HG03139 (cell line): ENCODE data around the gene CSDE1.
"Not testable (repeated sequence)": the region's sequence is repeated elsewhere in the genome, so short reads cannot be mapped to it uniquely, and the experiment has no call there.

Experiments used
- ATAC-seq: cut with Tn5 transposase; IDR thresholded peaks from one replicate; pipeline ENCODE4 v1.9.1; 2021; ENCODE audit not compliant: unreplicated experiment

The CSDE1 gene

DNA sequence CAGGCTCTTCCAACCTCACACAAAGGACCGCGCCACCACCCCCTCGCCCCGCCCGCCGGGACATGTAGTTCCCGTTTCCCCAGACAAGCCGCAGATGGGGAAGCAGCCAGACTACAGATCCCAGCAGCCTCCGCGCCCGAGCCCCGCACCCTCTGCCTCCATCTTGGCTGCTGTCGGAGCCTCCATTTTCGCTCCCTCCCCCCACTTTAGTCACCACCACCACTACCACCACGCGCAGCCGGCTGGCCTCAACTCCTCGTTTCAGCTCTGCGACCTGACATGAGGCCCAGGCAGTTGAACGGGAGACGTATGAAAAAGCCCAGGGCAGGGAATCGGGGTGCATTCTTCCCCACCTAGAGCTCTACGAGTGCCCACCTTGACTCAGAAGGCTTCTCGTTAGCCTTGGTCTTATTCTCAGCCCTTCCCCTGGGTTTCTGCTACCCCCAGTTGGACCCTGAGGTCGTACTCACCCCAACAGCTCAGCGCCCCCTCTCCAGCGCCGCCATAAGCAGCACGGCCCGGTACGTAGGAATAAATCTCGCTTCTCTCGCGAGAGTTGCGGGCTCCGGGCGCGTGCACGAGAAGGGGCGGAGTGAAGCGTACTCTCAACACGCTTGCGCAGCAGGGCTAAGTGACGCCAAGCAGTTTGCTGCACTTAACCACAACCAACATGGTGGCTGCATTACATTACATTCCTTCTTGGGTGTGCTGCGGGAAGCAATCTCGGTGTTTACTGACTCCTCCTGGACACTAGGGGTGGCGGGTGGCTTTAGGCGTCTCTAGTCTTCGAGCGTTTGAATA lies at the start of gene CSDE1:
CSDE1 (minus strand) TSS at position 530 of the 801 bp plus-strand sequence. CDS start 18,094 bp downstream, outside the sequence.
- peak; percentile 81 for ATAC-seq

DNA sequence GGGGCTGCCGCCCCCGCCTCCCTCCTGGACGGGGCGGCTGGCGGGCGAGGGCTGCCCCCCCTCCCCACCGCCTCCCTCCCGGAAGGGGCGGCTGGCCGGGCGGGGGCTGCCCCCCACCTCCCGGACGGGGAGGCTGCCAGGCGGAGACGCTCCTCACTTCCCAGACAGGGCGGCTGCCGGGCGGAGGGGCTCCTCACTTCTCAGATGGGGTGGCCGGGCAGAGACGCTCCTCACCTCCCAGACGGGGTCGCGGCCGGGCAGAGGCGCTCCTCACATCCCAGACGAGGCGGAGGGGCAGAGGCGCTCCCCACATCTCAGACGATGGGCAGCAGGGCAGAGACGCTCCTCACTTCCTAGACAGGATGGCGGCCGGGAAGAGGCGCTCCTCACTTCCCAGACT lies 46.7 kb upstream of the CSDE1 start:
- not testable (repeated sequence) for ATAC-seq

DNA sequence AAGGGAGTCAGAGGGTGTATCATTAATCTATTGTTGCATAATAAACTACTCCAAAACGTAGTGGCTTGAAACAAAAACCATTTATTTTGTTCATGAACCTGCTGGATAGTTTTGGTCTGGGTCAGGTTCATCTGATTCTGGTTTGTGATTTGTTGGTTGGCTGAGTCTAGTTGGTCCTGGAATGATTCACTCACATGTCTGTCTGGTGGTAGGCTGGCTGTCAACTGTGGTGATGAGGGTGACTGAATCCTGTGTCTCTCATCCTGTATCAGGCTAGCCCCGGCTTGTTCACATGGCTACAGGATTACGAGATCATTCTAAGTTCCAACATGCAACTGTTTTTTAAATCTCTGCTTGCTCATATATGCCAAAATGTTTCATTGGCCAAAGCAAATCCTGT lies 45.2 kb upstream of the CSDE1 start:
- peak; percentile 68 for ATAC-seq

DNA sequence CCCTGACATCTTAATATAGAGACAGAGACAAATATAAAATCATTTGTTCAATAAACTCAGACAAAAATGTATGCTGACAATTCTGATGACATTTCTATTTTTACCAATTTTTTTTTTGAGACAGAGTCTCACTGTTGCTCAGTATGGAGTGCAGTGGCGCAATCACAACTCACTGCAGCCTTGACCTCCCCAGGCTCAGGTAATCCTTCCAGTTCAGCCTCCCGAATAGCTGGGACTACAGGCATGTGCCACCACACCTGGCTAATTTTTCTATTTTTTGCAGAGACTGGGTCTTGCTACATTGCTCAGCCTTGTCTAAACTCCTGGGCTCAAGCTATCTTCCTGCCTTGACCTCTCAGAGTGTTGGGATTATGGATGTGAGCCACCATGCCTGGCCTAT lies 36.3 kb upstream of the CSDE1 start:
- no peak for ATAC-seq

DNA sequence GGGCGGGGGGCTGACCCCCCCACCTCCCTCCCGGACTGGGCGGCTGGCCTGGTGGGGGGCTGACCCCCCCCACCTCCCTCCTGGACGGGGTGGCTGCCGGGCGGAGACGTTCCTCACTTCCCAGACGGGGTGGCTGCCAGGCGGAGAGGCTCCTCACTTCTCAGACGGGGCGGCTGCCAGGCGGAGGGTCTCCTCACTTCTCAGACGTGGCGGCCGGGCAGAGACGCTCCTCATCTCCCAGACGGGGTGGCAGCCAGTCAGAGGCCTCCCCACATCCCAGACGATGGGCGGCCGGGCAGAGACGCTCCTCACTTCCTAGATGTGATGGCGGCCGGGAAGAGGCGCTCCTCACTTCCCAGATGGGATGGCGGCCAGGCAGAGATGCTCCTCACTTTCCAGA lies 32.8 kb upstream of the CSDE1 start:
- not testable (repeated sequence) for ATAC-seq

DNA sequence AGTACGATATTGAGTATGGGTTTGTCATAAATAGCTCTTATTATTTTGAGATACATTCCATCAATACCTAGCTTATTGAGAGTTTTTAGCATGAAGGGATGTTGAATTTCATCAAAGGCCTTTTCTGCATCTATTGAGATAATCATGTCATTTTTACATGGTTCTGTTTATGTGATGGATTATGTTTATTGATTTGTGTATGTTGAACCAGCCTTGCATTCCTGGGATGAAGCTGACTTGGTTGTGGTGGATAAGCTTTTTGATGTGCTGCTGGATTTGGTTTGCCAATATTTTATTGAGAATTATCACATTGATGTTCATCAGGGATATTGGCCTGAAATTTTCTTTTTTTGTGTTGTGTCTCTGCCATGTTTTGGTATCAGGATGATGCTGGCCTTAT lies 28.7 kb upstream of the CSDE1 start:
- not testable (repeated sequence) for ATAC-seq

DNA sequence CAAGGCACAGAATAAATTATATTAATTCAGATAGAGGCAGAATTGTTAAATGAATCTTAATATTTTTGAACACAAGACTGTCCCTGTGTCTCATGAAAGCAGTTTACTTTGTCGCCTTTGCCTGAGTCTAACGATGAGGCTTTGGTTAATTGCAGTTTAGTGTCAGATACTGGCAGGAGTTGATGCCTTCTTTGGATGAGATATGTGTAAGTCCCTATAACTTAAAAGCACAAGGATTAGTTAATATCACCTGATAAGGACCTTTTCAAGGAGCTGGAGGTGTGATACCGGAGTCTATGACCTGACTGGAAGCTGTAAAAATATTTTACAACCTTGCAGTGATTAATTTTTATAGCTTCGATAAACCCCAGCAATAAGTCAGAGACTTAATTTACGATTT lies 24.7 kb upstream of the CSDE1 start:
- no peak for ATAC-seq

DNA sequence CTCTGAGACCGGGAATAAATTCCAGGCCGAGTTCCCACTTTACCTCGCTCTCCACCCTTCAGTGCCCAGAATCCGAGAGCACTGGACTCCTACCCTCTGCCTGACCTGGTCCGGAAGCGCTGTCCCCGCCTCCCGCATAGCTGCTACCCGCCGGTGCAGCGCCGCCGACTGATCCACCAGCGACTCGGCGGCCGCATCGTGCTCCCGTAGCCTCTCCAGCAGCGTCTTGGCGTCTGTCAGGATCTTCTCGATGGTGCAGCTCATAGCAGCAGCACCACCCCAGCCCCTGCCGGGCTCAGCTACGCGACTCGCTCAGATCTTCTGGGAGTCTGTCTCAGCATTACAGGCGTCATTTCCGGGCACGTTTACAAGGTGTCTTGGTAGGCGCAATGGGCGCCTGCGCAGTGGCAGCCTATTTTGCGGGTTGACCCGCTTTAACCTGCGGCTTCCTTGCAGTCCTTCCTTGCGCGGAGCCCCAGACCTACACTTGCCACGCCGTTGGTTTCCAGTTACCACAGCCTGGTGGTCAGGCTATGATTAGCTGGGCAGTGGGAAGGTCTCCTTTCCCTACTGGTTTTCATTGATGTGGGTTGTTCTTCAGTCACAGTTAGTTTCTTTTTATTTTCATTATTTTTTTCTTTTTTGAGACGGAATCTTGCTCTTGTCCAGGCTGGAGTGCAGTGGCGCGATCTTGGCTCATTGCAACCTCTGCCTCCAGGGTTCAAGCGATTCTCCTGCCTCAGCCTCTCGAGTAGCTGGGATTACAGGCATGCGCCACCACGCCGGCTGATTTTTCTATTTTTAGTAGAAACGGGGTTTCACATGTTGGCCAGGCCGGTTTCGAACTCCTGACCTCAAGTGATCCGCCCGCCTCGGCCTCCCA lies 22.8 kb upstream of the CSDE1 start, which contains the start of gene SIKE1:
SIKE1 (minus strand) TSS at position 342 of the 883 bp plus-strand sequence; CDS start at position 264, 78 bp downstream.
- peak; percentile 97 for ATAC-seq

DNA sequence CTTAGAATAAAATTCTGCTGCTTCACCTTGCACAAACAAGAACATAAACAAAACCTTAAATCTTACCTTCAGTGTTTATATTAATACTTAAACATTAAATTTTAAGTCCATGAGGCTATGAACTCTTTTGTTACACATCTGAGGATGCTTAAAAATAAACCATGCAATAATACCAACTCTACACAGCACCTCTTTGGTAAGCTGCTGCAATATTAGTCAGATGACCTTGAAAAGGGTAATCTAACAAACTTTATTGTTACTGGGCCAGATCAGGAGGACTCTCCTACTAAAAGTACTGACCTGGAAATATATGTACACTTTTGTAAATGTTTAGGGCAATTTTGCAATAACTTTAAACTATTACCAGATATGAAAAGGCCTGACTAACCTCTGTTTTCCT lies 21.9 kb upstream of the CSDE1 start:
- no peak for ATAC-seq

DNA sequence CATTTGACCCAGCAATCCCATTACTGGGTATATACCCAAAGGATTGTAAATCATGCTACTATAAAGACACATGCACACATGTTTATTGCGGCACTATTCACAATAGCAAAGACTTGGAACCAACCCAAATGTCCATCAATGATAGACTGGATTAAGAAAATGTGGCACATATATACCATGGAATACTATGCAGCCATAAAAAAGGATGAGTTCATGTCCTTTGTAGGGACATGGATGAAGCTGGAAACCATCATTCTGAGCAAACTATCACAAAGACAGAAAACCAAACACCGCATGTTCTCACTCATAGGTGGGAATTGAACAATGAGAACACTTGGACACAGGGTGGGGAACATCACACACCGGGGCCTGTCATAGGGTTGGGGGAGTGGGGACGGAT lies 18.9 kb upstream of the CSDE1 start:
- not testable (repeated sequence) for ATAC-seq

DNA sequence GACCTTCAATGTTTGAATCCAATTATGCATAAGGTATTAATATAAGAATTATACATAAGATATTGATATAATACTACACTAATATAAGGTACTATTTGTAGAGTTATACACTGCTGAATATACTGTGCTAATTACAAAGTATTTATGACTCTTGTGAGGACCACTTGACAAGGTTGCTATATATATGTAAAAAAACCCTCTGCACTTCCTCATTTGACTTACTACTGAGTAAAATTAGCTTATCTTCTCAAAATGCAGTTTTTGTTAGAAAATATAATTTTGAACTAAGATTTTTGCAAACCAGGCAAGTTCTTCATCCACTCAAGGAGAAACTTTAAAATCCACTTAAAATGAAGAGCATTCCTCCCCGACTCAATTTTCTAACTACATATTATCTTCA lies 14.2 kb upstream of the CSDE1 start:
- no peak for ATAC-seq

DNA sequence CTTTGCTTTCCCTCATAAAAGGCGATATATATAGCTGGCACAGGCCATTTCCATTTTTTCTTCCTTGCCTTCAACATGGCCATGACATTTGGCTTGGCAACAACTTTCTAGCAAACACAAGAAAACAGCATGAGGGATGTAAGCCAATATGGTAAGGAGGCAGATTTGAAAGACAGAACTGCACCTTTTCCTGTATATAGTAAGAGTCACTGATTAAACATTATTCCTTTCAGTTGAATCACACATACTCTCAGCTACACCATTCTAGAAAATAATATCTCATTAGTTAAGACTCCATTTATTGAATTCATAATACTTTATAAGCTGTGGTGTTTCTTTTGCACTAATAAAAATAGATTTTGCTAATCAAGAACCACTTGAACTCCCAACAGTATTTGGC lies 13.2 kb upstream of the CSDE1 start:
- ATAC-seq = no peak

DNA sequence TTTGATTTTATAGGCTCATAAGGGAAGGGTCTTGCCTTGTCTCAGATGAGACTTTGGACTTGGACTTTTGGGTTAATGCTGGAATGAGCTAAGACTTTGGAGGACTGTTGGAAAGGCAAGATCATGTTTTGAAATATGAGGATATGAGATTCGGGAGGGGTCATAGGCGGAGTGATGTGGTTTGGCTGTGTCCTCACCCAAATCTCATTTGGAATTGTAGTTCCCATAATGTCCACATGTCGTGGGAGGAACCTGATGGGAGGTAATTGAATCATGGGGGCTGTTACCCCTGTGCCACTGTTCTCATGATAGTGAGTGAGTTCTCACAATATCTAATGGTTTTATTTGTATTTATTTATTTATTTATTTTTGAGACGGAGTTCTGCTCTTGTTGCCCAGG lies 6.9 kb upstream of the CSDE1 start:
- ATAC-seq = no peak

DNA sequence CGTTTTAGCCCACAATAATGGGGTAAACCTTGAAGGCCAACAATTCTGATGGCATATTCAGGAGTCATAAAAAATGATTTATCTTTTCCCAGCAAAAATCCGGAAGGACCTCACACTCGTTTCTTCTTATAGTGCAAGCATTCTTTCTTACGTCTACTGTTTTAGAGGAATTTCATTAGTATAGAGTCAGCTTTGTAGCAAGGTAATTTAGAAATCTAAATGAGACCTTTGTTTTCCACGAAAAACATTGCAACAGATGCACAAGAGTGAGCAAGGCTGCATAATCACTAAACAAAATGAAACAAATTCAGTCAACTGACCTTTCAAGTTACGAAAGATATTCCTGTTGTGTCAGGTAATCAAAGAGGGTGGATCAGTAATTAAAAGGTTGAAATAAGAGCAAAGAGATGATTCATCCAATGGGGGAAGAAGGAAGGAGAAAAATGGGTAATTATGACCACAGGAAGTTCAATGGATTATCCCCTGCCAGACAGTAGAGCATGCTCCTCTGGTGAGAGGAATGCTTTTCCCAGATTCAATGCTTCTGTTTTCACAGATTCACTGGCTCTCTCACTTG lies 560 bp upstream of the CSDE1 start:
- ATAC-seq = no peak

DNA sequence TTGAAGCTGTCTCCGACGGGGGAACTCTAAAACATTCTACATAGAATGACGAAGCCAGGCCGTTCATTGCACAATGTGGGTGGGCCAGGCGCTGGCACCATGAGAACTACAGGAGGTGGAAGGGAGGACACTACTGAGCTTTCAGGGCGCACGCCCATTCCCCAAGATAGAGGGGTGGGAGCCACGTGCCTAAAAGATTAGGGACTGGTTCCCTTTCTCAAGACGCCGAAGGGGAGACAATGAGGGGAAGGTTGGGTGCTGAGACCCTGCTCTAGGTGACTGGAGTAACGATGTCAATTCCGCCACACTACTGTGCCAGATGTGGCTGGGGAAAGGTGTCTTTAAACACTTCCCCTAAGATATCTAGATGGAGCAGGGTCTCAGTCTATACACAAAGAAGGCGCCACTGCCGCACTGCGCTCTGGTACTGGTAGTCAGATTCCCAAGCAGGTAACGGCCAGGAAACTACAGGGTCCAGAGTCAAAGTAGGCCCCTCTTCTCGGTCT lies 782 bp downstream of the CSDE1 start:
- no peak for ATAC-seq

DNA sequence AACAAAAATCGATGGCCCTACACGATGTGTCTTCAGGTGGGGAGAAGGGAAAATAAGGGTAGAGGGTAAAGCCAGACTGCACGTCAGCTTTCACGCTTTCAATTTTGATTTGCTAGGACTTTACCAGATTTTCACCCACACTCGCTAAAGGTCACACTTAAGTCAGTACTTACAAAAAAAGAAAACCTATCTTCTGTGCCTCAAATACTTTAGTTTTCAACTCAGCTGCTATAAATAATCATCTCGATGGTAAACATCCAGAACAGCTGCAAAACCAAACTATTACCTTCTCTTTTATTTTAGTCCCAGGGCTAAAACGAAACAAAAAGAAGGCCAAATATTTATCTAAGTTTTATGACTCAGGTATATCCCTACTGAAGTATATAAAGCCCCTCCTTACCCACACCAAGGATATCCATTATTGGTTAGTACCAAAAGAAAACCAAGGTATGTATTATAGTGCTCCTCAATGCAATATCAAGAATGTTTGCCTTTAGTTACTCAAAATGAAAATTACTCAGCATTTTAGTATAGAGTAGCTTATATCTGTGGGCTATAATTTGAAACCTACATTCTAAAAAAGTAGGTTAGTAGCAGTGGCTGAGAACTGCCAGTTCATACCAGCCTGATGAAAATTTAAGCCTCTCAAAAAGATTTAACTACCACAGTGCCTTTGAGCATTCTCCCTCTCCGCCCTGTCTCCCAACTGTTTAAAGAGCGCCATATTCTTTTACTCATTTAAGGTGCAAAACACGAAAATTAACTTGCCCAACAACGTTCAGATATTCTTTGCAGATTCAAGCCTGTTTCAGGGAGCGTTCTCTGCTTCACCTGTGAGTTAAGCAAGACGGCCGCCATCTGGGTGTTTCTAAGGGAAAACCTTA lies 1.5 kb downstream of the CSDE1 start:
- no peak for ATAC-seq

DNA sequence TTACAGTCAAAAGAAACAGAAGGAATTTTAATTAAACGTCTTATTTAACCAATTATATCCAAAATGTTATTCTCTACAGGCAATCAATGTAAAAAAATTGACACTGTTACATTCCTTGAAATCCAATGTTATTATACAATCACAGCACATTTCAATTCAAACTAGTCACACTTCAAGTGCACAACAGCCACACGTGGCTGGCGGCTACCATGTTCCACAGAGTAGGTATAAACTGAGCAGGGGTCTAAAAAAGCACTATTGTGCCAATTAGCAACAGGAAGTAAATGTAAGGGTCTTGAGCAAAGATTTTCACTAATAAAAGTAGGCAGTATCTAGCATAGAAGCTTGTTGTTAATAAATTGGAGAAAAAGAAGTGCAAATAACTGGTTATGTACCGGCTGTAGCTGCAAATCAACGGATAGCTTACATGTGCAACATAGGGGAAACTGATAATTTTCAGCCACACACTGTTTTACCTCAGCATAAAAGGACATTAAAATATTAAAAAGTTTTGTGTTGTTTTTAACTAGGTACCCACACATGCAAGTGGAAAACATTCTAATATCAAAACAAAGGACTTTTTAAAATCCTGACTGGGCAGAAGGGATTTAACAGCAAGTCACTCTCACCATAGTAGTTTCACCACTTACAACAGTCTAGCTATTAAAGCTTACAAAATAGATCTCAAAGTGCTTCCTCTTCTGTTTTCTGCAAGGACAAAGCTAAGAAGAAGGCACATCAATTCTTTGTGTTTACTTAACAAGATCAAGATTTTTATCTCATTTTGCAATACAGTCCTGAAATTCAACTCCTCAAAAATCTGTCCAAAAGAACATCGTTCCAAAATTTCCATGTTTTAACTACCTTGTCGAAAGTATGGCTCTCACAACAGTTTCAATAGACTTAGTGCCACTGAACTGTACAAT lies 2.5 kb downstream of the CSDE1 start:
- ATAC-seq = no peak

DNA sequence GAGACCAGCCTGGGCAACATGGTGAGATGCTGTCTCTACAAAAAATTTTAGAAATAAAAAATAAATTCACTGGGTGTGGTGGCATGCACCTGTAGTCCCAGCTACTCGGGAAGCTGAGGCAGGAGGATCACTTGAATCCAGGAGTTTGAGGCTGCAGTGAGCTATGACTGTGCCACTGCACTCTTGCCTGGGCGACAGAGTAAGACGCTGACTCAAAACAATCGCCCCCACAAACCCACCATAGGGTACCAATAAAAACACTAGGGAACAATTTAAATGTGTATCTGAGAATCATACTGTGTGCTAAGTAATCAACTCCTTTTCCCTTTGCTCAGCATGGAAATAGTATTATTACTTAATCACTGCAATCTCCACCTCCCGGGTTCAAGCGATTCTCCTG lies 4.1 kb downstream of the CSDE1 start:
- ATAC-seq = not testable (repeated sequence)

DNA sequence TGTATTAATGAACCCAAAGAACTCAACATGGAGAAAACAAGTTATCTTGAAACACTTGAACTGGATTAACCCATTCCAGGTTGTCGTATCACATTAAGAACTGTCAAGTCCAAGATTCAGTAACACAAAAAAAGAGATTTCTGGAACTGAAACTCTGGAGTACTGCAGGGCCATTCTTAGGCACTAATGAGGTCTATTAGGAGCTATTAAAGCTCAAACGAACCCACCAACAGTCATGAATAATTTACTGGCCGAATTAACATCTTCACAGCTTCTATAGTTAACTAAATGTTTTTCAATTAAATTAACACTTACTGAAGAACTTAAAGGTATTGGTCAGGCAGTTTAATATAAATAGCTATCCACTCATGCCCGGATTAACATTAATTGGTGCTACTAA lies 4.6 kb downstream of the CSDE1 start:
- ATAC-seq = no peak
